ENCODE results near the gene XIRP2.

GRCh38 chr2:167069855-167070254, 181.6 kb downstream of the XIRP2 start:
- TF ChIP-seq CEBPB (IDR thresholded peaks at IDR 0.05), result no peak
- no peak for TF ChIP-seq RCOR1 (IDR thresholded peaks at IDR 0.05; ENCODE audit: low read depth, low read length)
- TF ChIP-seq RAD21 (conservative IDR thresholded peaks at IDR 0.05 in 1 of 2, IDR thresholded peaks at IDR 0.05 in 1 of 2), result no peak
- TF ChIP-seq CTCF (IDR thresholded peaks at IDR 0.05), result no peak
- no peak for TF ChIP-seq USF2 (IDR thresholded peaks at IDR 0.05)
- no peak for TF ChIP-seq POLR2A (IDR thresholded peaks at IDR 0.05; ENCODE audit: low read length)
- no peak for TF ChIP-seq REST (IDR thresholded peaks at IDR 0.05)
